Measurements from ENCODE around the gene ME1.

DNA sequence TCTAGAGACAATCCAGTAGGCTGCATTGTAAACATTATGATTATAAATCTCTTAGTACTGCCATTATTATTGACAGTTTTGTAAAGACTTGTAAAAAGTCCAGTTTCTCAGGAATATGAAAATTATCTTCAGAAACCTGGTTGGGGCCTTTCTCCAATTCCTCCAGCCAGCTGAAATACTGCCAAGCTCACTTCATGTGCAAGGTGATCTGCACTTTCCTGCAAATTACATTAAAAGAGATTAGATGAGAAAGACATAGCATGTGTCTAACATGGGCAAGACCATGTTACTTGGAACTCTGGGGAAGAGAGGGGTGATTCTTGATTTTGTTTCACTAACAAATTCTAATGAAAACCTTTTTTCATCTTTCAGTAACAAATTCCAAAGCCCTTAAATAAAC lies 261.7 kb downstream of the ME1 start:
- TF ChIP-seq, protein P1, sequence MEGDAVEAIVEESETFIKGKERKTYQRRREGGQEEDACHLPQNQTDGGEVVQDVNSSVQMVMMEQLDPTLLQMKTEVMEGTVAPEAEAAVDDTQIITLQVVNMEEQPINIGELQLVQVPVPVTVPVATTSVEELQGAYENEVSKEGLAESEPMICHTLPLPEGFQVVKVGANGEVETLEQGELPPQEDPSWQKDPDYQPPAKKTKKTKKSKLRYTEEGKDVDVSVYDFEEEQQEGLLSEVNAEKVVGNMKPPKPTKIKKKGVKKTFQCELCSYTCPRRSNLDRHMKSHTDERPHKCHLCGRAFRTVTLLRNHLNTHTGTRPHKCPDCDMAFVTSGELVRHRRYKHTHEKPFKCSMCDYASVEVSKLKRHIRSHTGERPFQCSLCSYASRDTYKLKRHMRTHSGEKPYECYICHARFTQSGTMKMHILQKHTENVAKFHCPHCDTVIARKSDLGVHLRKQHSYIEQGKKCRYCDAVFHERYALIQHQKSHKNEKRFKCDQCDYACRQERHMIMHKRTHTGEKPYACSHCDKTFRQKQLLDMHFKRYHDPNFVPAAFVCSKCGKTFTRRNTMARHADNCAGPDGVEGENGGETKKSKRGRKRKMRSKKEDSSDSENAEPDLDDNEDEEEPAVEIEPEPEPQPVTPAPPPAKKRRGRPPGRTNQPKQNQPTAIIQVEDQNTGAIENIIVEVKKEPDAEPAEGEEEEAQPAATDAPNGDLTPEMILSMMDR (IDR thresholded peaks at IDR 0.05): no peak
- TF ChIP-seq POLR2A (IDR thresholded peaks at IDR 0.05): no peak

Data from esophagus squamous epithelium (tissue), 4 donors.